Lung (tissue), 12 donors: ENCODE measurements around the gene SYTL2. TPM values are rescaled to one million over a fixed set of nuclear protein-coding genes. Genes with fewer than 3 reads are reported as not detected.

ENCODE experiments used
- ATAC-seq: fragments of 200-7000 bp; cut with Tn5 transposase; one replicate; pipeline ENCODE4 v1.9.1; 2020; ENCODE audit warnings: moderate number of reproducible peaks; ENCODE audit not compliant: insufficient read depth, low FRiP score
- DNase-seq, 3 donors: peaks; one replicate each; pipeline ENCODE4 v3.0.0-alpha.2; 2013 to 2017
- H3K27ac ChIP-seq, 2 donors: one replicate each; pipeline ENCODE4 v1.5.1; 2013; ENCODE audit warnings: mild to moderate bottlenecking in 2 of 2, moderate library complexity in 2 of 2, control low read depth in 1 of 2, inconsistent platforms in 1 of 2, low read depth in 1 of 2, low read length in 1 of 2
- H3K27me3 ChIP-seq, 3 donors: one replicate each; pipeline ENCODE4 v1.5.1; 2013; ENCODE audit warnings: low read length in 2 of 3; ENCODE audit not compliant: control insufficient read depth in 3 of 3, insufficient read depth in 3 of 3
- H3K36me3 ChIP-seq, 4 donors: one replicate each; pipeline ENCODE4 v1.5.1; 2013; ENCODE audit warnings: low read length in 4 of 4, mild to moderate bottlenecking in 1 of 4, moderate library complexity in 1 of 4; ENCODE audit not compliant: control insufficient read depth in 4 of 4, insufficient read depth in 4 of 4
- H3K4me1 ChIP-seq, 5 donors: one replicate each; pipeline ENCODE4 v1.5.1; 2013; ENCODE audit warnings: low read length in 5 of 5, mild to moderate bottlenecking in 2 of 5, moderate library complexity in 1 of 5; ENCODE audit not compliant: control insufficient read depth in 5 of 5, insufficient read depth in 5 of 5
- H3K4me3 ChIP-seq: one replicate; pipeline ENCODE4 v1.5.1; 2013; ENCODE audit warnings: mild to moderate bottlenecking, control low read depth, moderate library complexity
- H3K9ac ChIP-seq, 2 donors: one replicate each; pipeline ENCODE4 v1.5.1; 2013; ENCODE audit warnings: low read length in 2 of 2, control low read depth in 1 of 2; ENCODE audit not compliant: insufficient read depth in 1 of 2
- H3K9me3 ChIP-seq, 4 donors: one replicate each; pipeline ENCODE4 v1.5.1; 2013; ENCODE audit warnings: low read length in 3 of 4, mild to moderate bottlenecking in 1 of 4, moderate library complexity in 1 of 4; ENCODE audit not compliant: control insufficient read depth in 4 of 4, insufficient read depth in 3 of 4
- CTCF ChIP-seq: IDR thresholded peaks from 2 replicates; pipeline ENCODE4 v1.5.1; 2012; ENCODE audit warnings: mild to moderate bottlenecking; ENCODE audit errors: control extremely low read depth, extremely low read depth
- WGBS, 2 donors: extraction: QIAGEN DNeasy Blood & Tissue Kit; methylation state at CpG; one replicate each; pipeline ENCODE4 v1.1.7; 2013; 5-methylcytosine and 5-hydroxymethylcytosine counted together
- polyA plus RNA-seq, 2 donors: library from polyadenylated mRNA; stranded (reverse); fragments of 200-250 nt; gene quantifications; one replicate each; pipeline ENCODE4 v1.2.1, GENCODE V29; 2013
- total RNA-seq, 2 donors: library from RNA; depleted of rRNA in 1 of 2; stranded (reverse); fragments of >200 nt in 1 of 2; gene quantifications; one replicate each; pipeline ENCODE4 v1.2.1, GENCODE V29; 2014 to 2021
- donor health status: control.
- donor health status: control.
- donor health status: Bipolar disorder and iron deficiency.
- donor health status: healthy.
- donor health status: DM: yes; HTN: yes; CAD: no.

Gene SYTL2
- total and polyA plus RNA-seq, 4 donors, result 6.7 to 39.0 (median 16.5) TPM

GRCh38 chr11:85813721-85814120 lies 2.8 kb upstream of the SYTL2 start:
- no peaks in the 10 kb centered on the region for H3K36me3 ChIP-seq
- no peak for TF ChIP-seq CTCF
- no peak overlapping the region for H3K4me3 ChIP-seq
- WGBS, 2 donors, result 73 to 88% methylated on average over 9 of the region's 9 CpGs
- H3K9ac ChIP-seq, result no peak overlapping the region
- H3K9me3 ChIP-seq, result no peaks in the 10 kb centered on the region
- peaks cover 0 to 10% (median 6%) of the 10 kb centered on the region in 5 donors for H3K4me1 ChIP-seq
- DNase-seq (peak in 1 of 3 donors; percentile 35), ATAC-seq (no peak)
- no peak overlapping the region for H3K27ac ChIP-seq
- H3K27me3 ChIP-seq, result no peaks in the 10 kb centered on the region

GRCh38 chr11:85811624-85812023 lies 683 bp upstream of the SYTL2 start:
- no peak for TF ChIP-seq CTCF
- ATAC-seq (no peak), DNase-seq (no peak)
- WGBS, 2 donors, result 84 to 85% methylated on average over 13 of the region's 13 CpGs
- H3K36me3 ChIP-seq, result no peaks in the 10 kb centered on the region
- no peaks in the 10 kb centered on the region for H3K9me3 ChIP-seq
- no peaks in the 10 kb centered on the region for H3K27me3 ChIP-seq
- H3K4me1 ChIP-seq, result peaks cover 0 to 10% (median 6%) of the 10 kb centered on the region in 5 donors
- no peak overlapping the region for H3K27ac ChIP-seq
- H3K9ac ChIP-seq, result no peak overlapping the region
- H3K4me3 ChIP-seq, result no peak overlapping the region

- H3K27ac ChIP-seq, result peak overlapping the region in 1 of 2 donors; percentile 44
- ATAC-seq, result no peak
- peak overlapping the region in 1 of 2 donors; percentile 85 for H3K9ac ChIP-seq
- TF ChIP-seq CTCF, result no peak
- H3K36me3 ChIP-seq, result no peaks in the 10 kb centered on the region
- no peaks in the 10 kb centered on the region for H3K27me3 ChIP-seq
- no peak for DNase-seq
- peak overlapping the region; percentile 27 for H3K4me3 ChIP-seq
- H3K9me3 ChIP-seq, result no peaks in the 10 kb centered on the region
- H3K4me1 ChIP-seq, result peaks cover 0 to 10% (median 6%) of the 10 kb centered on the region in 5 donors
- 3 to 4% methylated on average over 10 of the region's 10 CpGs for WGBS, 2 donors
These were observed 445 bp downstream of the SYTL2 start for GRCh38 chr11:85810521-85810870.

GRCh38 chr11:85809863-85810262 lies 1.1 kb downstream of the SYTL2 start:
- Histone ChIP-seq H3K9ac (no peak overlapping the region), H3K9me3 (no peaks in the 10 kb centered on the region), H3K27ac (peak overlapping the region in 1 of 2 donors; percentile 6), H3K27me3 (no peaks in the 10 kb centered on the region), H3K36me3 (no peaks in the 10 kb centered on the region), H3K4me1 (peaks cover 0 to 10% (median 6%) of the 10 kb centered on the region in 5 donors), H3K4me3 (peak overlapping the region; percentile 27)
- no peak for TF ChIP-seq CTCF
- DNase-seq (peak in 2 of 3 donors; percentile 24 to 35), ATAC-seq (no peak)
- 5 to 18% methylated on average over 4 of the region's 4 CpGs for WGBS, 2 donors
